Calu3 (cell line): ENCODE data around the gene MAML1. TPM values are rescaled to one million over a fixed set of nuclear protein-coding genes. Genes with fewer than 3 reads are reported as not detected.

Source experiments
- BruUV-seq: library from RNA; stranded (reverse); fragments of 400-500 nt; replicated peaks from 2 replicates; lab custom pipeline; 2021; lab: Mats Ljungman, UMichigan
- CTCF ChIA-PET: fragments of 300-600 bp; sonication (Branson Sonifier 250); formaldehyde crosslinking; loops from one replicate; lab custom pipeline; 2022; ENCODE audit warnings: antibody characterized with exemption; lab: Charles Lee
- DNase-seq: peaks from one replicate; pipeline ENCODE4 v3.0.0; 2022
- H3K27ac Mint-ChIP-seq: one replicate; pipeline ENCODE4 v1.8.0; 2022; ENCODE audit warnings: mixed read lengths; ENCODE audit not compliant: unreplicated experiment
- H3K27me3 Mint-ChIP-seq: one replicate; pipeline ENCODE4 v1.8.0; 2022; ENCODE audit warnings: mixed read lengths; ENCODE audit not compliant: unreplicated experiment
- H3K36me3 Mint-ChIP-seq: one replicate; pipeline ENCODE4 v1.8.0; 2022; ENCODE audit warnings: mild to moderate bottlenecking, moderate library complexity, mixed read lengths; ENCODE audit not compliant: insufficient read depth, unreplicated experiment
- H3K4me1 Mint-ChIP-seq: one replicate; pipeline ENCODE4 v1.8.0; 2022; ENCODE audit warnings: mild to moderate bottlenecking, low read depth, mixed read lengths; ENCODE audit not compliant: unreplicated experiment
- H3K4me3 Mint-ChIP-seq: one replicate; pipeline ENCODE4 v1.8.0; 2022; ENCODE audit warnings: mild to moderate bottlenecking, low read depth, moderate library complexity, mixed read lengths; ENCODE audit not compliant: unreplicated experiment
- H3K9me3 Mint-ChIP-seq: one replicate; pipeline ENCODE4 v1.8.0; 2022; ENCODE audit warnings: low read depth, mixed read lengths; ENCODE audit not compliant: unreplicated experiment
- CTCF ChIP-seq: fragments of 200-600 bp; IDR thresholded peaks from one replicate; pipeline ENCODE4 v1.8.0; 2022; ENCODE audit warnings: antibody characterized with exemption; ENCODE audit not compliant: unreplicated experiment
- intact Hi-C: fragments of 100-400 bp; cut with micrococcal nuclease; formaldehyde crosslinking; loops from one replicate; pipeline ENCODE4 v1.10.0; 2022; ENCODE audit not compliant: unreplicated experiment
- total RNA-seq: library from RNA; stranded (reverse); gene quantifications from 2 replicates; pipeline ENCODE4 v1.2.3, GENCODE V29; 2022

The MAML1 gene
- total RNA-seq, 1 experiment from 2014 or later: 38.5 TPM

GRCh38 chr5:179730356-179730755 lies 2.3 kb upstream of the MAML1 start:
- peaks cover 48% of the 10 kb centered on the region for H3K4me1 Mint-ChIP-seq
- no peak for DNase-seq
- TF ChIP-seq CTCF: no peak
- peaks cover 90% of the 10 kb centered on the region for H3K36me3 Mint-ChIP-seq
- H3K4me3 Mint-ChIP-seq: no peak overlapping the region
- intact Hi-C loops: loop anchor here (5.0 kb wide), 1 partner anchor 33 kb away; the partner anchor contains the start of gene CANX
- H3K27me3 Mint-ChIP-seq: no peaks in the 10 kb centered on the region
- no peaks in the 10 kb centered on the region for H3K9me3 Mint-ChIP-seq
- BruUV-seq: no TSS peak
- peak overlapping the region; percentile 52 for H3K27ac Mint-ChIP-seq
- CTCF ChIA-PET: interaction anchor here (0.8 kb wide), 1 partner anchor 66 kb away, joined by 7 read pairs; no protein-coding TSS in a partner anchor

GRCh38 chr5:179730852-179731251 lies 1.8 kb upstream of the MAML1 start:
- H3K36me3 Mint-ChIP-seq: peaks cover 86% of the 10 kb centered on the region
- no TSS peak for BruUV-seq
- peak overlapping the region; percentile 52 for H3K27ac Mint-ChIP-seq
- no peak for DNase-seq
- TF ChIP-seq CTCF: no peak
- no peaks in the 10 kb centered on the region for H3K27me3 Mint-ChIP-seq
- CTCF ChIA-PET: interaction anchor here (0.8 kb wide), 1 partner anchor 65 kb away, joined by 7 read pairs; no protein-coding TSS in a partner anchor
- intact Hi-C loops: loop anchor here (5.0 kb wide), 1 partner anchor 34 kb away; the partner anchor contains the start of gene CANX
- peaks cover 48% of the 10 kb centered on the region for H3K4me1 Mint-ChIP-seq
- no peak overlapping the region for H3K4me3 Mint-ChIP-seq
- no peaks in the 10 kb centered on the region for H3K9me3 Mint-ChIP-seq

GRCh38 chr5:179731791-179732411 lies 721 bp upstream of the MAML1 start:
- intact Hi-C loops: loop anchor here (5.0 kb wide), 1 partner anchor 35 kb away; the partner anchor contains the start of gene CANX
- no TSS peak for BruUV-seq
- Mint-ChIP-seq H3K9me3 (no peaks in the 10 kb centered on the region), H3K36me3 (peaks cover 75% of the 10 kb centered on the region), H3K4me3 (peak overlapping the region; percentile 87), H3K27me3 (no peaks in the 10 kb centered on the region), H3K27ac (peak overlapping the region; percentile 89), H3K4me1 (peaks cover 40% of the 10 kb centered on the region)
- TF ChIP-seq CTCF: no peak
- CTCF ChIA-PET: interaction anchor here (0.7 to 1.3 kb wide), 5 partner anchors 11 to 108 kb away, joined by 3 to 4 read pairs (median 3); partner anchors contain the start of gene HNRNPH1
- DNase-seq: peak; percentile 40

GRCh38 chr5:179732918-179733771 lies 523 bp downstream of the MAML1 start:
- no TSS peak for BruUV-seq
- peak; percentile 54 for DNase-seq
- Mint-ChIP-seq H3K36me3 (peaks cover 63% of the 10 kb centered on the region), H3K9me3 (no peaks in the 10 kb centered on the region), H3K27me3 (no peaks in the 10 kb centered on the region), H3K4me1 (peaks cover 35% of the 10 kb centered on the region), H3K27ac (peak overlapping the region; percentile 89), H3K4me3 (peak overlapping the region; percentile 87)
- CTCF ChIA-PET: interaction anchor here (1.1 to 1.3 kb wide), 2 partner anchors 30 to 87 kb away, joined by 3 read pairs; no protein-coding TSS in a partner anchor
- intact Hi-C loops: loop anchor here (5.0 kb wide), 1 partner anchor 36 kb away; the partner anchor contains the start of gene CANX
- TF ChIP-seq CTCF: no peak
